ENCODE results near the gene FRMD1.

The FRMD1 gene

GRCh38 chr6:168111911-168112310, 32.9 kb upstream of the FRMD1 start:
- DNase-seq (ENCODE audit: low spot score) = no peak

GRCh38 chr6:168110437-168110836, 31.4 kb upstream of the FRMD1 start:
- DNase-seq (ENCODE audit: low spot score) = no peak

- DNase-seq (ENCODE audit: low spot score) = no peak
These were observed 30.2 kb upstream of the FRMD1 start for GRCh38 chr6:168109171-168109570.

GRCh38 chr6:168107191-168107983, 28.4 kb upstream of the FRMD1 start:
- DNase-seq (ENCODE audit: low spot score) = no peak

GRCh38 chr6:168106633-168107005, 27.6 kb upstream of the FRMD1 start:
- DNase-seq (ENCODE audit: low spot score) = no peak

GRCh38 chr6:168105813-168106632, 27.0 kb upstream of the FRMD1 start:
- DNase-seq (ENCODE audit: low spot score) = no peak

GRCh38 chr6:168104636-168105035, 25.6 kb upstream of the FRMD1 start:
- no peak for DNase-seq (ENCODE audit: low spot score)

- no peak for DNase-seq (ENCODE audit: low spot score)
These were observed 24.2 kb upstream of the FRMD1 start for GRCh38 chr6:168103050-168103830.

GRCh38 chr6:168102315-168102985, 23.4 kb upstream of the FRMD1 start:
- DNase-seq (ENCODE audit: low spot score) = no peak

GRCh38 chr6:168101590-168102314, 22.7 kb upstream of the FRMD1 start:
- DNase-seq (ENCODE audit: low spot score) = no peak

GRCh38 chr6:168100803-168101589, 22.0 kb upstream of the FRMD1 start:
- no peak for DNase-seq (ENCODE audit: low spot score)

GRCh38 chr6:168100011-168100802, 21.2 kb upstream of the FRMD1 start:
- no peak for DNase-seq (ENCODE audit: low spot score)

GRCh38 chr6:168099201-168100010, 20.4 kb upstream of the FRMD1 start:
- no peak for DNase-seq (ENCODE audit: low spot score)

- no peak for DNase-seq (ENCODE audit: low spot score)
These were observed 19.4 kb upstream of the FRMD1 start for GRCh38 chr6:168098431-168098861.

- DNase-seq (ENCODE audit: low spot score) = no peak
These were observed 18.8 kb upstream of the FRMD1 start for GRCh38 chr6:168097621-168098430.

- DNase-seq (ENCODE audit: low spot score) = no peak
These were observed 18.2 kb upstream of the FRMD1 start for GRCh38 chr6:168097221-168097620.

- no peak for DNase-seq (ENCODE audit: low spot score)
These were observed 17.3 kb upstream of the FRMD1 start for GRCh38 chr6:168096271-168096764.
